Right ventricle myocardium inferior (tissue), 1 donor: ENCODE results near the gene PTBP3. TPM values are rescaled to one million over a fixed set of nuclear protein-coding genes. Genes with fewer than 3 reads are reported as not detected.
A peak's percentile ranks its signal among the peaks of the same experiment; 100 is the strongest.
"Not testable (repeated sequence)": the region's sequence is repeated elsewhere in the genome, so short reads cannot be mapped to it uniquely, and the experiment has no call there.

ENCODE experiments used
- ATAC-seq: fragments of 200-7000 bp; cut with Tn5 transposase; one replicate; pipeline ENCODE4 v1.9.1; 2020; ENCODE audit warnings: mild to moderate bottlenecking, moderate library complexity
- DNase-seq: peaks from one replicate; pipeline ENCODE4 v3.0.0; 2021; ENCODE audit errors: missing footprints
- intact Hi-C: fragments of 100-400 bp; cut with DNase I; formaldehyde crosslinking; loops from one replicate; pipeline ENCODE4 v1.11.0; 2022
- total RNA-seq: library from RNA; stranded (reverse); fragmentation: NEBNext Ultra II Directional; extraction: Animal tissue kit (Norgen Biotek cat#: 25700); gene quantifications from one replicate; pipeline ENCODE4 v1.2.1, GENCODE V29; 2021
- donor health status: DM: no; HTN: yes; CAD: no; lungs with severe emphysema.

Gene PTBP3
- total RNA-seq, 1 donor from 2014 or later = 21.0 TPM

DNA sequence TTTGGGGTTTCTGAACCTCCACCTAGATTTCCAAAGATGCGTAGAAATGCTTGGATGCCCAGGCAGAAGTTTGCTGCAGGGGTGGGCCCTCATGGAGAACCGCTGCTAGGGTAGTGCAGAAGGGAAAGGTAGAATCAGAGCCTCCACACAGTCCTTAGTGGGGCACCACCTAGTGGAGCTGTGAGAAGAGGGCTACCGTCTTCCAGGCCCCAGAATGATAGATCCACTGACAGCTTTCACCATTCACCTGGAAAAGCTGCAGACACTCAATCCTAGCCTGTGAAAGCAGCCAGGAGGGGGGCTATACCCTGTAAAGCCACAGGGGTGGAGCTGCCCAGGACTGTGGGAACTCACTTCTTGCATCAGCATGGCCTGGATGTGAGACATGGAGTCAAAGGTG is 33.2 kb upstream of the PTBP3 start:
- DNase-seq (no peak), ATAC-seq (no peak)
- intact Hi-C loops = no loop called here

DNA sequence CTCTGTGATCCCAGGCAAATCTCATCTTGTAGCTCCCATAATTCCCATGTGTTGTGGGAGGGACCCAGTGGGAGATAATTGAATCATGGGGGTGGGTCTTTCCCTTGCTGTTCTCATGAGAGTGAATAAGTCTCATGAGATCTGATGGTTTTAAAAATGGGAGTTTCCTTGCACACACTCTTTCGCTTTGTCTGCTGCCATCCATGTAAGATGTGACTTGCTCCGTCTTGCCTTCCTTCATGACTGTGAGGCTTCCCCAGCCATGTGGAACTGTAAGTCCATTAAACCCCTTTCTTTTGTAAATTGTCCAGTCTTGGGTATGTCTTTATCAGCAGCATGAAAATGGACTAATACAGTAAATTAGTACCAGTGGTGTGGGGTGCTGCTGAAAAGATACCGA is 31.8 kb upstream of the PTBP3 start:
- DNase-seq, intact Hi-C loops, ATAC-seq: not testable (repeated sequence)

DNA sequence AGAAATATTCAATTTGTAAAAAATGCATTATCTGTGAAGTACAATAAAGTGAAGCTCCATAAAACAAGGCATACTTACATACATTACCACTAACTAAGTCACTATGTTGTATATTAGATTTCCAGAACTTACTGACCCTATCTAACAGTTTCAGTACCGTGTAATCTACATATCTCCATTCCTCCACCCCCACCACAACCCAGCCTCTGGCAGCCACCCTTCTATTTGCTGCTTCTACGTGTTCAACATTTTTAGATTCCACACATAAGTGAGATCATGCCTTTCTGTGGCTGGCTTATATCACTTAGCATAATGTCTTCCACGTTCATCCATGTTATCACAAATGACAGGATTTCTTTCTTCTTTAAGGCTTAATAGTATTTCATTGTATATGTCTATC is 31.3 kb upstream of the PTBP3 start:
- DNase-seq (no peak), ATAC-seq (no peak)
- intact Hi-C loops = loop anchor here (5.0 kb wide), 1 partner anchor 602 kb away; no protein-coding TSS in a partner anchor

DNA sequence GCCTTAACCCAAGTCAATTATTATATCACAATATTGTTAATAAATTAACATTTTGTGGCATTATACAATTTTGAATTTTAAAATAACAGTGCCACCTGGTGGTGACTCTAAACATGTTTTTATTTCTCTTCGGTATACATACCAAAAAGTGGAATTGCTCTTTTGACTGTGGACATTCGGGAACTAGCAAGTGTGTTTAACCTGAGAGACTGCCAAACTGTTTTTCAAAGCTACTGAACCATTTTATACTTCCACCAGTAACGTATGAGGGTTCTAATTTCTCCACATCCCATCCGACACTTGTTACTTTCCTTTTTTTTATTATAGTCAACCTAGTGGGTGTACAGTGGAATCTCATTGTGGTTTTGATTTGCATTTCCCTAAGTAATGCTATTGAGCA is 28.2 kb upstream of the PTBP3 start:
- DNase-seq (no peak), ATAC-seq (no peak)
- intact Hi-C loops = loop anchor here (2.0 to 5.0 kb wide), 2 partner anchors 273 to 599 kb away; no protein-coding TSS in a partner anchor

DNA sequence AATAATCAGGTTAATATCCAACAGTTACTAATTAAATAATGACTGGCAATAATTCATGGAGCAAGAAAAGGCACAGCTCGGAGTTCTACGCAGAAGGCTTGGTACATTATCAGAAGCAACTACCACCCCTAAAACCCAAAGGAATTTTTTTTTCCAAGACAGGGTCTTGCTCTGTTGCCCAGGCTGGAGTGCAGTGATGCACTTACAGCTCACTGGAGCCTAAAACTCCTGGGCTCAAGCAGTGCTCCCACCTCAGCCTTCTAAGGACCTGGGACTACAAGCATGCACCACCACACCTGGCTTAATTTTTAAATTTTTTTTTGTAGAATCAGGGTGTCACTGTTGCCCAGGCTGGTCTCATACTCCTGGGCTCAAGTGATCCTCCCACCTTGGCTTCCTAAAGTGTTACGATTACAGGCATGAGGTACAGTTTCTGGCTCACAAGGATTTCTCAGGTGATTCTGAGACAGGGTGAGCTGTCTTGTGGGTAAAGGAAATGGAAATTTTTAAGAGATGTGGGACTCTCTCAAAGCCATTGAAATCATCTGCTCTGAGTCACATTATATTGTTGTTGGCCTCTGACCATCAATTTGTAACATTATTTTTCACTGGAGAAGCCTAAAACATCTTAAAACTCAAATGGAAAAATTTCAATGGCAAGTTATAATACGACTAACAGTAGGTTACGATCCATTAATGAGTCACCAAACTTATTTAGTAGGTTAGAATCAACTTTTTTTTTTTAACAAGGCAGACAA is 26.8 kb upstream of the PTBP3 start:
- no peak for DNase-seq
- ATAC-seq = no peak
- intact Hi-C loops = loop anchor here (2.0 to 5.0 kb wide), 2 partner anchors 271 to 598 kb away; no protein-coding TSS in a partner anchor

DNA sequence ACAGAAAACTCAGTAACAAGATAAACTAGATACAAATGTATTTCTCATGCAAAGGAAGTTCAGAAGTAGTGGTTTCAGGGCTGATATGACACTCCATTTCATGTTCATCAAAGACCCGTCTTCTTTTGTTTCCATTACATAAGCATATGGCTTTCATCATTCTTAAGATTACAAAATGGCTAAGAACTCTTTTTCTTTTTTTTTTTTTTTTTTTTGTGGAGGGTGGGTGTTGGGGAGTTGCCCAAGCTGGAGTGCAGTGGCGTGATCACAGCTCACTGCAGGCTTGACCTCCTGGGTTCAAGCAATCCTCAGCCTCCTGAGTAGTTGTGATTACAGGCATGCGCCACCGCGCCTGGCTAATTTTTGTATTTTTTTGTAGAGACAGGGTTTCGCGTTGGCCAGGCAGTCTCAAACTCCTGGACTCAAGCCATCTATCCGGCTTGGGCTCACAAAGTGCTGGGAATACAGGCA is 22.0 kb upstream of the PTBP3 start:
- intact Hi-C loops = no loop called here
- ATAC-seq (no peak), DNase-seq (no peak)

DNA sequence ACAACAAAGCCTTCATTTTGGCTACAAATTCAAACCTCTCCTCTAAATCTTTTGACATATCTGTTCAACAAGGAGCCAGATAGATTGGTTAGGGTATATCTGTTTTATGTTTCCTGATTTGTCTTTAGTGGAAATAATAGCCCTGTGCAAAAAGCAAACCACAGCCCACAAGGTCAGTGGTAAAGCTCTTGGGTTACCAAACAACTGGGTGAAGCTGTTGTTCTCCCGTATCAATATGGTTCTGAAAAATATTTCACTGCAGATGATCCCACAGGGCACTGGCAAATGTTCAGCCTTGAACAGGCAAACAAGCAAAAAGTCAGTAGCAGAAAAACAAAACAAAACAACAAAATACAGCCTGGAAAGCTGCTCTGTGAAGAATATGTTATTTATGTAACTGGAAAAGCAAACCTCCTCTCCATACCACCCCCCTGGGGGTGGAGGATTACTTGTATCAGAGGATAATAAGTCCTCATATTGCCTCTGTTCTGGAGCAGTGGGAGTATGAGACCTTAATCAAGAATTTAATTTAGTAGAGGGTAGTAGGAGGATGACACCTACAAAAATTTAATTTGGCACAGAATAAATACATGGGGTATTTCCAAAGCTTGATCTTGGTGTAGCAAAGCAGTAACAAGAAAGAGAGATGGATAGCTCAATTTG is 20.8 kb upstream of the PTBP3 start:
- ATAC-seq (no peak), DNase-seq (no peak)
- intact Hi-C loops = no loop called here

DNA sequence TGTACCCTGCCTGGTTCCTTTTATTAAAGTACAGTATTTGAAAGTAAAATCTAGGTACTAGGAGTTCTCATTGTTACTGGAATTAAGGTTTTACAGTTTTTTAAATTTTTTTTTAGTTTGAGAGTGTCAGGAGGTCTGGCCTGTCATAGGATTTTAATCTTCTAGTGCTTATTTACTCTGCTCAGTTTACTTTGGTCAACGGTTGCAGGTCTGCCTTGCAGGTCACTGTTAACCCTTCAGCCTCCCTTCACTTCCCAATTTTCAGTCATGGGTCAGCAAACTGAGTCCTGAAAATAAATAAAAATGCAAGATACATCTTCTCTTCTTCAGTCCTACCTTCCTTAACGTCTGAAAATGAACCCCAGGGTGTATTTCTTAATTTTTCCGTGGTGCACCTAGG is 18.8 kb upstream of the PTBP3 start:
- no peak for ATAC-seq
- DNase-seq = no peak
- intact Hi-C loops = no loop called here

DNA sequence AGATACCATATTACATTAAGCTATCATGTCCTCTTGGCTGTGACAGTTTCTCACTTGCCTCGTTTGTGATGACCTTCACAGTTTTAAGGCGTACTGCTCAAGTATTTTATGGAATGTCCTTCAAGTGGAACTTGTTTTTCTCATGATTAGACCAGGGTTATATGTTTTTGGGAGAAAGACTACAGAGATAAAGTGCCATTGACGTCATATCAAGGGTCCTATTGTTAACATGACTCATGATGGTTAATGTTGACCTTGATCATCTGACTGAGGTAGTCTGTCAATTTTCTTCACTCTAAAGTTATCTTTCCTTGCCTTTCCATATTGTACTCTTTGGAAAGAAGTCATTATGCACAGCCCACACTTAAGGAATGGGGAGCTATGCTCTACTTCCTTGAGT is 17.8 kb upstream of the PTBP3 start:
- intact Hi-C loops = no loop called here
- DNase-seq (no peak), ATAC-seq (no peak)

DNA sequence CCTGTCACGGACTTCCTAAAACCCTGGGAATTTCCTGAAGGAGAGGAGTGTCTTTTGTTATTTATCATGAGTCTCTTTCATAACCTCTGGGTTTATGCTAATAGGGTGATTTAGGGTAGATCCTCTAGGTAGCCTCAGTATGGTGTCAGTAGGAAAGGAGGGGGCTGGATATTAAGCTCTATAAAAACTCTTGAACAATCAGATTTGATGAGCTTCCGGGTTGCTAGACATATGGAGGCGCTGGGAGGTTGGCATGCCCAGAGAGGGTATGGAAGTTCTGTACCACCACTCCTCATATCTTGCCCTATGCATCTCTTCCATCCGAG is 15.6 kb upstream of the PTBP3 start:
- intact Hi-C loops = no loop called here
- ATAC-seq = no peak
- no peak for DNase-seq

DNA sequence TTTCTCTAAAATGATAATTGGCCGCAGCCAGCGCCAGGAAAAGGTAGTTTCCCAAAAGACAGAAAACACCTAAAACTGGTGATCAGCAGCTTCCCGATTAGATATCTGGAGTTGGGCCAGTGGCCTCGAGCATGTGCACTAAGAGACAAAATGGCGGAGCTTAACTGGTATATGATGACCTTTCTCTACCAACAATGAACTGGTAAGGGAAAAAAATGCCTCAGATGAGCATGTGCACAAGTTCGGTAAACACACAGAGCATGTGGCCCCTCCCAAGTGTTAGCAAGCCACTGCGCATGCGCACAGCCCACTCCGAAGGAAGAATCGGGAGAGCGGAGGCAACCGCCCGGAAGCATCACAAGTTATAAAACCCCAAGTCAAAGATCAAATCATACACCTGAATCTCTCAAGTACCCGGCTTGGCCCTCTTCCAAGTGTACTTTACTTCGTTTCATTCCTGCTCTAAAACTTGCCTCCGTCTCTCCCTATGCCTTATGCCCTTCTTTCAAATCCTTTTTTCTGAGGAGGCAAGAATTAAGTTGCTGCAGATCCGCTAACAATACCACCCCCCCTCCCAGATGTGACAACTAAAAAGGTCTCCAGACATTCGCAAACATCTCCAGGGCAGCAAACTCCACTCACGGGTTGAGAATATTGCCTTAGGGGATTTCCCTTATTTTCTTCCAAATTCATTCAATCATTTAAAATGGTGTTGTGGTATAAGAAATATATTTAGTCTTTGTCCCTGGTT is 15.0 kb upstream of the PTBP3 start:
- intact Hi-C loops = no loop called here
- DNase-seq (peak; percentile 95), ATAC-seq (peak; percentile 86)

DNA sequence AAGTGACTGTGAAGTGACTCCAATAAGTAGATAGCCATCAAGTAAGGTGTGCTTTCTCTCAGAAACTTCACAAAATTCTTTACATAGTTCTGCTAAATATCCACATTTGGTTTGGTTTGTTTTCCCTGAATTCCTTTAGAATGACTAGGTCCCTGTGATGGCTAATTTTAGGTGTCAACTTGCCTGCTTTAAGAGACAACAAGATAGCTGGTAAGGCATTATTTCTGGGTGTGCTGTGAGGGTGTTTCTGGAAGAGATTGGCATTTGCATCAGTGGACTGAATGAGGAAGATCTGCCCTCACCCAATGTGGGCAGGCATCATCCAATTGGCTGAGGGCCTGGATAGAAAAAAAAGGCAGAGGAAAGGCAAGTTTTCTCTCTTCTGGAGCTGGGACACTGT is 8.3 kb upstream of the PTBP3 start:
- ATAC-seq = no peak
- intact Hi-C loops = no loop called here

DNA sequence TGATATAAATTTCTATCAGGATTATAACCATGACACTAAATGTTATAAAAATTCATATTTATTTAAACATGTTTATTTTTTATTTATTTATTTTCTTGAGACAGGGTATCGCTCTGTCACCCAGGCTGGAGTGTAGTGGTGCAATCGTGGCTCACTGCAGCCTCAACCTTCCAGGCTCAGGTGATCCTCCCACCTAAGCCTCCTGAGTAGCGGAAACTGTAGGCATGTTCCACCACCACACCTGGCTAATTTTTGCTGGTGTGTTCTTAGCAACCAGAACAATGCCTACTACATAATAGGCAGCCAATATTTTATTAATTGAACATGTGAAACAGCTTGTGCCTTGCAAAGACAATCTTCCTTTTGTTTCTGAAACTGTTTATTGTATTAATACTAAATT is 6.5 kb upstream of the PTBP3 start:
- no peak for ATAC-seq
- intact Hi-C loops = no loop called here
- DNase-seq = no peak

More for the DNA sequence above, 8.3 kb upstream of the PTBP3 start:
- DNase-seq = no peak

DNA sequence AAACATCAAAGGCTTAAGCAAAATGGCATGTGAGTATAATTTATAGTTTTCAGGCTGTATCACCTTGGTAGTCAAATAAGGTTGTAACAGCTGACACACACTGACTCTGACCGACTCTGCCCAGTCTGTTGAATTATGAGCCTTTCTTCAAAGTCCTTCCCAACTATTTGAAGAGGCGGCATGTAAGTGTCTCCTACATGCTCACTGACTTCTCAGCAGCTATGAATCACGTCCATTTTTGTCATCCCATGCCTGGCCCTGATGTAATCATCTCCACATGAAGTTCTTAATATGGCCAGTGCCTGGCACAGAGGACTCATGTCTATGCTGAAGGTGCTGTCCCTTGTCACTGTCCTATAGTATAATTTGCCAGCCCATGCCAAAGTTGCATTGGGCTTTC is 5.1 kb upstream of the PTBP3 start:
- intact Hi-C loops = no loop called here
- DNase-seq (no peak), ATAC-seq (no peak)

DNA sequence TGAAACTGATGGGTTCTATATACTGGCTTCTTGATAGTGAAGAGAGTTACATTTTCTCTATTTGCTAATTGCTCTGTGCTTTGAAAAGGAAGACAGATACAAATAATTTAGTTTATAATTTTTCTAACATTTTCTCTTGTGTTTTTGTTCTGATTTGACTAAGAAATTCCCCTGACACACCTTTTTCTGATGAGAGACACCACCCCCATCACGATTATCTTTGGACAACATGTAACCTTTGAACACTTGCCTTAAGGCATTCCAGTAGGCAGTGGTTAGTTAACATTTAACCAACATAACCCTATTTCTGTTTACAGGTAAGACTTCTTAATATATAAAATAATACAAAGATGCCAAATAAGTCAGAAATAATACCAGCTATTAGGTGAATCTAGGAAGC is 4.1 kb upstream of the PTBP3 start:
- ATAC-seq (no peak), DNase-seq (no peak)
- intact Hi-C loops = no loop called here

DNA sequence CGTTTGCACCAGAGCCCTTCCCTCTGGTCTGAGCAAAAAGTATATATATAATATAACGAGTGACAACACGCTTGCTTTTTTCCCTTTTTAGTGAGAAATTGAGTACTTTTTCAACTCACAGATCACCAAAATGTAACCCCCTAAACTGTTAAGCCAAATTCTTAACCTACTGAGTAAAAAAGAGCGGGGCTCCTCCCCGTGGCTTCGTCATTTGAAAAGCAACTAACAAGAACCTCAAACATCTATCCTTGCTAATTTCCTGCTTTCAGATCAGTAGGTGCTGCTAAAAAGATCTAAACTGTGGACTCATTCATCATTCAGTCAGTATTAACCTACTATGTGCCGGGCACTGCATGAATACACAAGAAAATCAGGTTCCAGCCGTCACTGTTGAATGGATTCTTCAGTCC is 1.0 kb upstream of the PTBP3 start:
- intact Hi-C loops = loop anchor here (5.0 kb wide), 2 partner anchors 167 to 437 kb away; partner anchors contain the start of gene UGCG

DNA sequence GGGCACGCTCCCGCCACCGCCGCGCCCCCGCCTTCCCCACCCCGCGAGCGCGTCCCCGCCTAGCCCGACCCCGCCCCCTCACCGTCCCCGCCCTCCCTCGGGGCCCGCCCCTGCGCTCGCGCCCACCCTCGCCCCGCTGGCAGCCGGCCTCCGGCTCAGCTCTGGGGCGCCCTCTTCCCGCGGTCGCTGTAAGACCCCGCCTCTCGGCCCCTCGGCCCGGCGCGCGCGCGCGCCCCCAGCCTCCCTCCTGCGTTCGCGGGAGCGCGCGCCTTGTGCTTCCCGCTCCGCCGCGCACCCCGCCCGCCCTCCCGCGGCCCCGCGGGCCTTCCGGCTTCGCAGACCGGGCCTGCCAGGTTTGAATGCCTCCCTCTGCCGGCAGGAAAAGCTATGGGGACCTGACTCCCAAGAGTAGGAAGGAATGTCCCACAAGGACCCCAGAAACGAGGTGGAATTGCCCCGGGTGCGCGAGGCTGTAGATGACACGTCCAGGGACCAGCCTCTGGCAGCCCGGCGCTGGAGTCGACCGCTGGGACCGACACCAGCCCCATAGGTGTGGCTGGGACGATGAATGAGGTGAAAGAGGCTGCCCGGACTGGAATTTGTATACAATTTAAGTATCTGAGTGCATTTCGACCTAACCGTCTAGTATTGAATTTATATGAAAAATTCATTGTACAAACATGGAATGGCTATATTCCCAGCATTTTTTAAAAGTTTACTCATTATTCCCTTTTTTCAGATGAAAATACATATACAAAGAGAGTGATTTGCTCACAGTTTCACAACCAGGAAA is 416 bp upstream of the PTBP3 start:
- intact Hi-C loops = loop anchor here (1.0 to 5.0 kb wide), 4 partner anchors 45 to 437 kb away; partner anchors contain the start of gene UGCG
- peak; percentile 98 for DNase-seq
- ATAC-seq = peak; percentile 96

More for the DNA sequence above, 1.0 kb upstream of the PTBP3 start:
- DNase-seq = no peak
- no peak for ATAC-seq

DNA sequence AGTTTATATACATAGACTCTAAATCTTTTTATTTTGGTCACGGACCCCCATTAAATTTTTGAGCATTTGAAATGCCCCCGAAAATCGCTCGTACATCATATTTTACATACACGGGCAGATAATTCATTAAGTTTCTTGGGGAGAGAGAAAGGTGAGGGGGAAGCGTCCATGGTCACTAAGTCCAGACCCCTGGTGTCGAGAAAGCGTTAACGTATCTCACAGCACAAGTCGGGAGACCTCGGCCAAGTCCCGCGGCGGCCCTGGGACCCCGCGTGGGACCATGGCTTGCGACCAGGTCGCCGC is 794 bp downstream of the PTBP3 start:
- no peak for ATAC-seq
- no peak for DNase-seq
- intact Hi-C loops = loop anchor here (2.0 to 5.0 kb wide), 3 partner anchors 46 to 435 kb away; partner anchors contain the start of gene UGCG

DNA sequence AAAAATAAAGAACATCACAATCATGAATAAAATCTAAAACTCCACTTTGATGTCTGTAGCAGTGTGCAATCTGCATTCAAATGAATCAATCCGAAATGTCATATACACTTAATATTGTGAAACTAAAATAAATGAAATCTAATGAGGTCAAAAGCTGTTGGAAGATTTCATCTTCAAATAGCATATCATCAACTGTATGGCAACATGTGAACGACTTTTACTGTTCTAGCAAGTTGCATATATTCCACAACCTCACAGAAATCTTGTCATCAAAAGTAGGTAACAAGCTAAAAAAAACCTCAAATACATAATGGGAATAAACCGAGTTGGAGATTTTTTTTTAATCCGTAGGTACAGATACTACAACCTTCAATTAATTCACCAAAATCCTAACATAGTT is 1.2 kb downstream of the PTBP3 start:
- ATAC-seq (no peak), DNase-seq (no peak)
- intact Hi-C loops = loop anchor here (2.0 to 5.0 kb wide), 3 partner anchors 47 to 435 kb away; partner anchors contain the start of gene UGCG
